Gastrocnemius medialis (tissue), 4 donors: ENCODE measurements around the gene MAST4. TPM values are rescaled to one million over a fixed set of nuclear protein-coding genes. Genes with fewer than 3 reads are reported as not detected.
A peak's percentile ranks its signal among the peaks of the same experiment; 100 is the strongest.

ENCODE experiments used
- ATAC-seq, 2 donors: fragments of 150-250 bp; one replicate each; pipeline ENCODE4 v1.9.1; 2016
- DNase-seq, 2 donors: peaks; one replicate each; pipeline ENCODE4 v3.0.0-alpha.2; 2019
- H3K27ac ChIP-seq, 4 donors: fragments of 200-600 bp; sonication (generic); 1 replicate in 1 of 4; 2 replicates in 3 of 4; pipeline ENCODE4 v1.5.1; 2016 to 2018; ENCODE audit warnings: mild to moderate bottlenecking in 2 of 4, moderate library complexity in 1 of 4
- H3K27me3 ChIP-seq, 3 donors: fragments of 200-600 bp; sonication (generic) in 2 of 3; 1 replicate in 1 of 3; 2 replicates in 2 of 3; pipeline versions ENCODE4 v1.5.1 to v1.6.0; 2016 to 2019; ENCODE audit warnings: mild to moderate bottlenecking in 1 of 3, moderate library complexity in 1 of 3
- H3K36me3 ChIP-seq, 2 donors: fragments of 200-600 bp; sonication (generic) in 1 of 2; one replicate each; pipeline ENCODE4 v1.5.1; 2017 to 2018
- H3K4me1 ChIP-seq, 2 donors: fragments of 200-600 bp; sonication (generic) in 1 of 2; one replicate each; pipeline ENCODE4 v1.5.1; 2016 to 2017; ENCODE audit warnings: mild to moderate bottlenecking in 2 of 2
- H3K4me3 ChIP-seq, 4 donors: fragments of 200-600 bp; sonication (generic) in 3 of 4; 1 replicate in 1 of 4; 2 replicates in 3 of 4; pipeline ENCODE4 v1.5.1; 2016 to 2019; ENCODE audit warnings: mild to moderate bottlenecking in 2 of 4
- H3K9me3 ChIP-seq, 3 donors: fragments of 200-600 bp; sonication (generic) in 2 of 3; 1 replicate in 1 of 3; 2 replicates in 2 of 3; pipeline ENCODE4 v1.5.1; 2016 to 2019
- CTCF ChIP-seq, 5 experiments: fragments of 450-650 bp in 3 of 5; fragments of 200-600 bp in 2 of 5; sonication (generic) in 2 of 5; IDR thresholded peaks in 4 of 5; conservative IDR thresholded peaks in 1 of 5; 1 replicate in 4 of 5; 2 replicates in 1 of 5; pipeline ENCODE4 v1.5.1; 2016 to 2019; ENCODE audit warnings: antibody characterized with exemption in 5 of 5, mild to moderate bottlenecking in 3 of 5, moderate library complexity in 3 of 5
- POLR2A ChIP-seq, 2 donors: fragments of 450-650 bp; IDR thresholded peaks; one replicate each; pipeline ENCODE4 v1.6.1; 2017; ENCODE audit warnings: antibody characterized with exemption in 2 of 2, mild to moderate bottlenecking in 2 of 2, moderate library complexity in 2 of 2
- in situ Hi-C, 4 donors: fragments of 200-750 bp; cut with MboI; loops; one replicate each; pipeline versions ENCODE4 v1.15.0 to v1.8.0; 2017; ENCODE audit warnings: low sequenced_read_pairs in 4 of 4
- intact Hi-C: fragments of 100-400 bp; cut with DNase I; formaldehyde crosslinking; loops from one replicate; pipeline ENCODE4 v1.15.1; 2023; ENCODE audit warnings: low total_unique reads
- total RNA-seq, 4 donors: library from RNA; depleted of rRNA; stranded (reverse); fragments of >200 nt; gene quantifications; one replicate each; pipeline versions ENCODE4 v1.1.0 to v1.2.3, GENCODE V29; 2016

MAST4 gene
- total RNA-seq, 4 donors from 2014 or later: 24.1 to 42.0 (median 38.5) TPM

DNA sequence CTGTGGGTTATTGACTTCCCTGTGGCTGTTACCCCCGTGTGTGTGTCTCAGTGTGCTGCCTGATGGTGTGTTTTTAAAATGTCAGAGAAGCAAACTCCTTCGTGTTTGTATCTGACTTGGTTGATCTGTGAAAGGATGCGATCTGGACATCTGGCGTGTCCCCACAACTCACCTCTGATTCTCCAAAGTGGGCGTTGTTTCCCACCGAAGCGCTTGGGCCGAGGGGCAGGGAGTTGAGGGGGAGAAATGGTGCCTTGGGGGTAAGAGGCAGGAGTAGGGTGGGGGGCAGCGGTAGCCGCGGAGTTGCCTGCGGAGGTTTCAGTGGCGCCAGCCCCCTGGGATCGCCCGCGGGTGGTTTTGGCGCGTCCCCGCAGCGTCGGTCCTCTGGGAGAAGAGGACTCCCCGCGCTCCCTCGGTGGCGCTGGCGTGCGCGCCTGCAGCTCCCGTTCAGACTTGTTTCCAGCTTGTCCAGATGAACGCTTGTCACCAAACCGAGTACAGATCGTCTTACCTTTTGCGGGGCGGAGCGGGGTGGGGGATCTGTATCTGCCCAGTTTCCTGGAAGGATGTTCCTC, 1.1 kb downstream of the MAST4 start:
- DNase-seq: no peak
- no peaks in the 10 kb centered on the region for H3K36me3 ChIP-seq
- H3K27ac ChIP-seq: no peak overlapping the region
- no peak for TF ChIP-seq POLR2A (IDR thresholded peaks at IDR 0.05)
- no peak for TF ChIP-seq CTCF (IDR thresholded peaks at IDR 0.05 in 4 of 5, conservative IDR thresholded peaks at IDR 0.05 in 1 of 5)
- peaks cover 22 to 34% (median 27%) of the 10 kb centered on the region in 3 donors for H3K27me3 ChIP-seq
- intact Hi-C loops (loop anchor here (10.0 kb wide), 1 partner anchor 148 kb away; no protein-coding TSS in a partner anchor), in situ Hi-C loops (no loop called here)
- H3K9me3 ChIP-seq: no peaks in the 10 kb centered on the region
- H3K4me3 ChIP-seq: peak overlapping the region; percentile 60 to 81 (median 70)
- peaks cover 0 to 12% of the 10 kb centered on the region in 2 donors for H3K4me1 ChIP-seq
- peak; percentile 20 to 32 for ATAC-seq

- in situ Hi-C loops: no loop called here
- ATAC-seq (no peak), DNase-seq (no peak)
- H3K27ac ChIP-seq: no peak overlapping the region
- no peak overlapping the region for H3K4me3 ChIP-seq
- intact Hi-C loops: no loop called here
- TF ChIP-seq POLR2A (IDR thresholded peaks at IDR 0.05): no peak
- no peak for TF ChIP-seq CTCF (IDR thresholded peaks at IDR 0.05 in 4 of 5, conservative IDR thresholded peaks at IDR 0.05 in 1 of 5)
- H3K36me3 ChIP-seq: no peaks in the 10 kb centered on the region
- peaks cover 0 to 7% of the 10 kb centered on the region in 2 donors for H3K4me1 ChIP-seq
- H3K27me3 ChIP-seq: peaks cover 20 to 40% (median 27%) of the 10 kb centered on the region in 3 donors
- H3K9me3 ChIP-seq: no peaks in the 10 kb centered on the region
Observed at GRCh38 chr5:66602621-66603020, 6.4 kb downstream of the MAST4 start.

DNA sequence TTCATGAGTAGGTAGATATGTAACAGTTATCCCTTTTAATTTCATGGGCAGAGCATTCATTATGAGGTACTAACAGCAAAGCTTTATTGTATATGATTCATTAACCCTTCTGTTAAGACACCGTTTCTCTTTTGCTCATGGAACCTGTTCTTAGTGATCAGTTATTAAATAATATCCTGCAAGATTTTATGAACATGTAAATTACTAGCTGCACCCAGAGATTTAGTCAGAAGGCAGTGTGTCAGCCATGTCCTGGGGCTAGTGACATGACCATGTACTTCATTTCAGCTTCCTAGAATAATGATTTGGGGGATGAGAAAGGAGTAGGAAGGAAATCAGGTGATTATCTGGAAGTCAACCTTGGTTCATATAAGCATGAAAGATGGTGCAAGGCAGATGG, 7.0 kb downstream of the MAST4 start:
- Histone ChIP-seq H3K4me3 (no peak overlapping the region), H3K9me3 (no peaks in the 10 kb centered on the region), H3K27ac (no peak overlapping the region), H3K36me3 (no peaks in the 10 kb centered on the region), H3K4me1 (peaks cover 0 to 2% of the 10 kb centered on the region in 2 donors), H3K27me3 (peaks cover 14 to 39% (median 27%) of the 10 kb centered on the region in 3 donors)
- TF ChIP-seq CTCF (IDR thresholded peaks at IDR 0.05 in 4 of 5, conservative IDR thresholded peaks at IDR 0.05 in 1 of 5) (no peak), POLR2A (IDR thresholded peaks at IDR 0.05) (no peak)
- intact Hi-C loops: no loop called here
- ATAC-seq: no peak
- in situ Hi-C loops: no loop called here
- no peak for DNase-seq

DNA sequence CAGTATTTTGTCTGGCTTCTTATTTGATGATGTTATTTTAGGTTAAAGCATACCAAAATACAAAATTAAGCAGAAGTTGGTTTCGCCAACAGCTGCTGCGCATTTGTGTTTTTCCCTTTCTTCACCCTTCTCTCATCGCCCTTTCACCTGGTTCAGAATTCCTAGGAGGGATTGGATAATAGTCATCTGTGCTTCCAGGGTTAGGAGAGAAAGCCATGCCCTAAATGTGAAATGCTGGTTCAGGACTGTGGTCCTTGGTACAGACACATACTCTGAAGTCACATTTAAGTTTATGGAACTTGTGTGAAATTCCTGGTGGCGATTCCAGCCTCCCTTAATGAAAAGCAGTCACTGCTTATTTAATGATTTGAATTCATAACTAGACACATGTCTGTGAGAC, 7.7 kb downstream of the MAST4 start:
- in situ Hi-C loops: no loop called here
- Histone ChIP-seq H3K27ac (no peak overlapping the region), H3K4me3 (no peak overlapping the region), H3K27me3 (peaks cover 9 to 32% (median 27%) of the 10 kb centered on the region in 3 donors), H3K9me3 (no peaks in the 10 kb centered on the region), H3K4me1 (no peaks in the 10 kb centered on the region), H3K36me3 (no peaks in the 10 kb centered on the region)
- ATAC-seq (no peak), DNase-seq (no peak)
- intact Hi-C loops: no loop called here
- no peak for TF ChIP-seq POLR2A (IDR thresholded peaks at IDR 0.05)
- no peak for TF ChIP-seq CTCF (IDR thresholded peaks at IDR 0.05 in 4 of 5, conservative IDR thresholded peaks at IDR 0.05 in 1 of 5)

DNA sequence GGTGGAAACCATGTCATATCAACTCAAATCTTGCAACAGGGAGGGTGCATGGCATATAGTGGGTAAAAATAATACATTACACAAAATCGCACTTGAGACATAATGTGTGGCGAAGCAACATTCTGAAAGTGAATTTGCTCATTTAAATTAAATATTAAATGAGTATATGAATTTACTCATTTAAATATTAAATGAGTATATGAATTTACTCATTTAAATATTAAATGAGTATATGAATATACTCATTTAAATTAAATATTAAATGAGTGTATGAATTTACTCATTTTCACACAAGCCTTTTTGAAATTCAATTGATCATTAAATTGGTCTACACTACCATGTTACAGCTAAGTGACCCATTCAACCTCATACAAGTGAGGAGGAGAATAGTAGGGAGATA, 10.5 kb downstream of the MAST4 start:
- in situ Hi-C loops (no loop called here), intact Hi-C loops (no loop called here)
- Histone ChIP-seq H3K4me1 (no peaks in the 10 kb centered on the region), H3K9me3 (no peaks in the 10 kb centered on the region), H3K27ac (no peak overlapping the region), H3K27me3 (peaks cover 0 to 9% (median 5%) of the 10 kb centered on the region in 3 donors), H3K4me3 (no peak overlapping the region), H3K36me3 (no peaks in the 10 kb centered on the region)
- DNase-seq (no peak), ATAC-seq (no peak)
- TF ChIP-seq POLR2A (IDR thresholded peaks at IDR 0.05): no peak
- no peak for TF ChIP-seq CTCF (IDR thresholded peaks at IDR 0.05 in 4 of 5, conservative IDR thresholded peaks at IDR 0.05 in 1 of 5)
